HepG2 (cell line): Measurements from ENCODE around the gene PHB1. TPM values are rescaled to one million over a fixed set of nuclear protein-coding genes. Genes with fewer than 3 reads are reported as not detected.
A peak's percentile ranks its signal among the peaks of the same experiment; 100 is the strongest.

ENCODE experiments used
- ATF7-NPFF ChIP-seq: sonication (generic); formaldehyde crosslinking; IDR thresholded peaks from 2 replicates; pipeline ENCODE4 v1.8.1; 2023; ENCODE audit warnings: mild to moderate bottlenecking, low read depth, missing genetic modification reagents, moderate library complexity
- CENPX ChIP-seq: sonication (generic); formaldehyde crosslinking; IDR thresholded peaks from 2 replicates; pipeline ENCODE4 v1.9.0; 2021; ENCODE audit warnings: mild to moderate bottlenecking, missing genetic modification reagents, moderate library complexity
- CREBL2 ChIP-seq: sonication (generic); formaldehyde crosslinking; IDR thresholded peaks from 2 replicates; pipeline ENCODE4 v1.8.1; 2023; ENCODE audit warnings: missing genetic modification reagents, mild to moderate bottlenecking, borderline replicate concordance
- CTCF ChIP-seq: sonication (generic); formaldehyde crosslinking; IDR thresholded peaks from 2 replicates; pipeline ENCODE4 v1.5.0; 2020; ENCODE audit warnings: mild to moderate bottlenecking, missing genetic modification reagents, moderate library complexity
- EHMT2 ChIP-seq: fragments of 200-600 bp; sonication (generic); IDR thresholded peaks from 2 replicates; pipeline ENCODE4 v1.7.0; 2017; ENCODE audit warnings: antibody characterized with exemption, low read depth, low read length, borderline replicate concordance
- GLI4 ChIP-seq: sonication (generic); formaldehyde crosslinking; IDR thresholded peaks from 2 replicates; pipeline ENCODE4 v1.5.1; 2020; ENCODE audit warnings: missing genetic modification reagents, mild to moderate bottlenecking, moderate library complexity, borderline replicate concordance
- GMEB1 ChIP-seq: sonication (generic); formaldehyde crosslinking; IDR thresholded peaks from 2 replicates; pipeline ENCODE4 v1.5.1; 2020; ENCODE audit warnings: missing genetic modification reagents, mild to moderate bottlenecking, borderline replicate concordance
- HDAC6 ChIP-seq: fragments of 200-600 bp; sonication (generic); IDR thresholded peaks from 2 replicates; pipeline ENCODE4 v1.7.0; 2017; ENCODE audit warnings: mild to moderate bottlenecking, antibody characterized with exemption, low read length, low read depth
- HOXA5 ChIP-seq: sonication (generic); formaldehyde crosslinking; IDR thresholded peaks from 2 replicates; pipeline ENCODE4 v1.4.0; 2020; ENCODE audit warnings: missing genetic modification reagents
- HOXA7 ChIP-seq: sonication (generic); formaldehyde crosslinking; IDR thresholded peaks from 2 replicates; pipeline ENCODE4 v1.8.1; 2022; ENCODE audit warnings: mild to moderate bottlenecking, missing genetic modification reagents, moderate library complexity
- MAX ChIP-seq: IDR thresholded peaks from 2 replicates; pipeline ENCODE4 v1.6.1; 2012; ENCODE audit warnings: inconsistent platforms
- MEIS1 ChIP-seq: sonication (generic); formaldehyde crosslinking; IDR thresholded peaks from 2 replicates; pipeline ENCODE4 v1.9.0; 2021; ENCODE audit warnings: mild to moderate bottlenecking, missing genetic modification reagents, moderate library complexity, borderline replicate concordance
- MTF2 ChIP-seq: sonication (generic); formaldehyde crosslinking; IDR thresholded peaks from 2 replicates; pipeline ENCODE4 v1.5.0; 2020; ENCODE audit warnings: missing genetic modification reagents, borderline replicate concordance
- PCBP2 ChIP-seq: fragments of 200-400 bp; formaldehyde crosslinking; optimal IDR thresholded peaks from 2 replicates; pipeline ENCODE3; 2018; ENCODE audit warnings: low read length, low read depth; ENCODE audit not compliant: poor library complexity, severe bottlenecking
- RAD21 ChIP-seq: fragments of 450-650 bp; formaldehyde crosslinking; IDR thresholded peaks from 2 replicates; pipeline ENCODE4 v1.5.0; 2020; ENCODE audit warnings: mild to moderate bottlenecking
- RFX1 ChIP-seq: fragments of 450-650 bp; IDR thresholded peaks from 2 replicates; pipeline ENCODE4 v1.6.1; 2017
- SMC3 ChIP-seq: IDR thresholded peaks from 2 replicates; pipeline ENCODE4 v1.6.1; 2011; ENCODE audit warnings: low read length, improper control_type of control experiment
- ZEB1 ChIP-seq: IDR thresholded peaks from 2 replicates; pipeline ENCODE4 v1.6.1; 2012; ENCODE audit warnings: mild to moderate bottlenecking, low read depth, inconsistent platforms; ENCODE audit not compliant: insufficient replicate concordance
- ZFAT ChIP-seq: sonication (generic); formaldehyde crosslinking; conservative IDR thresholded peaks from 2 replicates; pipeline ENCODE4 v1.8.1; 2023; ENCODE audit warnings: missing genetic modification reagents, inconsistent platforms
- ZFX ChIP-seq: sonication (generic); formaldehyde crosslinking; IDR thresholded peaks from 2 replicates; pipeline ENCODE4 v1.4.0; 2020; ENCODE audit warnings: mild to moderate bottlenecking, low read depth, missing genetic modification reagents, moderate library complexity
- ZNF256 ChIP-seq: sonication (generic); formaldehyde crosslinking; conservative IDR thresholded peaks from 2 replicates; pipeline ENCODE4 v1.4.0; 2020; ENCODE audit warnings: missing genetic modification reagents
- ZNF546 ChIP-seq: sonication (generic); formaldehyde crosslinking; conservative IDR thresholded peaks from 2 replicates; pipeline ENCODE4 v1.8.1; 2023; ENCODE audit warnings: mild to moderate bottlenecking, missing genetic modification reagents
- ZNF567 ChIP-seq: sonication (generic); formaldehyde crosslinking; IDR thresholded peaks from 2 replicates; pipeline ENCODE4 v1.8.1; 2023; ENCODE audit warnings: mild to moderate bottlenecking, missing genetic modification reagents, borderline replicate concordance
- ZNF605 ChIP-seq: sonication (generic); formaldehyde crosslinking; IDR thresholded peaks from 2 replicates; pipeline ENCODE4 v1.8.0; 2022; ENCODE audit warnings: mild to moderate bottlenecking, missing genetic modification reagents
- ZNF652 ChIP-seq: IDR thresholded peaks from 2 replicates; pipeline ENCODE4 v1.6.1; 2016; ENCODE audit warnings: low read depth, borderline replicate concordance
- ZNF75D ChIP-seq: sonication (generic); formaldehyde crosslinking; IDR thresholded peaks from 2 replicates; pipeline ENCODE4 v1.8.1; 2023; ENCODE audit warnings: missing genetic modification reagents, mild to moderate bottlenecking, borderline replicate concordance
- ZNF768 ChIP-seq: sonication (generic); formaldehyde crosslinking; IDR thresholded peaks from 2 replicates; pipeline ENCODE4 v1.4.0; 2020; ENCODE audit warnings: missing genetic modification reagents
- polyA plus RNA-seq, 8 experiments: library from polyadenylated mRNA; depleted of rRNA in 3 of 8; stranded (reverse) in 7 of 8; unstranded in 1 of 8; fragments of >200 nt; fragmentation: Illumina TruSeq in 4 of 8; extraction: Trizol in 4 of 8; gene quantifications; 2 replicates each; pipeline versions ENCODE4 v1.2.1 to v1.2.3, GENCODE V29; 2011 to 2016; ENCODE audit warnings: low read depth in 4 of 8, missing spikeins in 1 of 8, mixed read lengths in 1 of 8; ENCODE audit not compliant: insufficient read depth in 1 of 8
- total RNA-seq, 5 experiments: library from RNA; depleted of rRNA; stranded (reverse); fragments of >200 nt; fragmentation: Illumina TruSeq; extraction: Trizol; gene quantifications; 2 replicates each; pipeline ENCODE4 v1.2.3, GENCODE V29; 2016; ENCODE audit warnings: low read depth in 1 of 5

PHB1 gene
- total and polyA plus RNA-seq, 2 of the 13 experiments (the other 11 are each of a cell fraction or from before 2014, with no cell fraction given), result 515 to 688 TPM

- TF ChIP-seq ZNF605 (no peak), PCBP2 (no peak), HOXA5 (no peak), MTF2 (CRISPR knock-in tag) (no peak), MEIS1 (CRISPR knock-in tag) (no peak), ZFAT (CRISPR knock-in tag) (no peak), GLI4 (CRISPR knock-in tag) (no peak), CENPX (CRISPR knock-in tag) (no peak), ZNF75D (CRISPR knock-in tag) (no peak), ZNF546 (CRISPR knock-in tag) (no peak), RAD21 (CRISPR knock-in tag) (peak; percentile 63; the same call in 1 of the 2 replicates), HDAC6 (no peak), ZNF768 (CRISPR knock-in tag) (no peak), CTCF (CRISPR knock-in tag) (peak; percentile 83), CREBL2 (CRISPR knock-in tag) (no peak), ZEB1 (no peak), MAX (no peak), ZNF567 (no peak), ATF7-NPFF (CRISPR knock-in tag) (no peak), HOXA7 (CRISPR knock-in tag) (no peak), SMC3 (peak; percentile 60), ZFX (CRISPR knock-in tag) (no peak), ZNF256 (no peak), GMEB1 (CRISPR knock-in tag) (no peak), EHMT2 (no peak), RFX1 (no peak), ZNF652 (CRISPR knock-in tag) (no peak)
Measured at GRCh38 chr17:49434821-49435670, 20.4 kb upstream of the PHB1 start (continued).
